Endothelial cell of hepatic sinusoid (primary cell): Measurements from ENCODE around the gene RRP15.

Experiments
- in situ Hi-C: cut with HindIII; loops from 2 replicates; pipeline ENCODE4 v1.10.0; 2017; ENCODE audit warnings: low sequenced_read_pairs

Gene RRP15

GRCh38 chr1:218355278-218355677, 70.2 kb downstream of the RRP15 start:
- in situ Hi-C loops: no loop called here

DNA sequence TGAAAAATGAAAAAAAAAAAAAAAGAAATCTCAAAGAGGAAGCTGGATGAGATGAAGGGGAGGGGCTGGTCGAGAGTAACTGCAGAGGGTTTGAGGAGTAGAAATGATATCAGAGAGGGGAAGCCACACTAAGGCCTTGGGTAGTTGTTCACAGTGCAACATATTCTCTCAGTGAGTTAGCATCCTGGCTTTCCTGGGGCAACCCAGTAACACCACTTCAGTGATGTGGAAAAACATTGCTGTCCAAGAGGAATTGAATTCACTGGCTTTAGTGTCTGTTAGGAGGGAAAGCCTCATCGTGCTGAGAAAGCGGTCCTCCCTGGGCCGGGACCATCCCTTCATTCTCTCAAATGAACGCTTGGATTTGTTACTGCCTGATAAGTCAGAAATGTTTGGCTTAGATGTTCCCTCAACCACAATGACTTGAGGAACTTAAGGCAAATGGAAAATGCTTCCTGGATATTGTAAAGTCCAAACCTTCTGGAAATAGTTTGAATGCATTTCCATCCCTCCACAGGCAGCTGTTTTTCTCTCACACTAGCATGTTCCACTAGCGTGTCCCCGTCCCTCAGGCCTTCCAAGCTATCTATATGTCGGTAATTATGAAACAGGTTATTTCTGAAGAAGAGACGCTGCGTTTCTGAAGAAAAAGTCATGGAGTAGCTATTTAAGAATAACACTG, 72.3 kb downstream of the RRP15 start:
- in situ Hi-C loops: no loop called here

DNA sequence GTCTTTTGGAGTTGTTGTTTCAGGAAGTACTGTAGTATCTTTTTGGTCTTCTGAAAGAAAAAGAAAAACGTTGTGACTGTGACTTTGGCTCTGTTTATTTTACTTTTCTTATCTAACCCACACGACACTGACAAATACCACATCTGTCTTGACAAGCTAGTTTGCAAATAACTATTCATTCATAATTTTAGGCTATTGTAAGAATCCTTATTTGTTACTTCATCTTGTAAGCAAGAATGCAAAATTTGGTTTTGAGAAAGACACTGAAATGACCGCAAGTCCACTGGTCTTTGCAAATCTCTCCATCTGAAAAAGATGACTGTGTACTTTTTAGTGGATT, 72.8 kb downstream of the RRP15 start:
- in situ Hi-C loops: no loop called here

DNA sequence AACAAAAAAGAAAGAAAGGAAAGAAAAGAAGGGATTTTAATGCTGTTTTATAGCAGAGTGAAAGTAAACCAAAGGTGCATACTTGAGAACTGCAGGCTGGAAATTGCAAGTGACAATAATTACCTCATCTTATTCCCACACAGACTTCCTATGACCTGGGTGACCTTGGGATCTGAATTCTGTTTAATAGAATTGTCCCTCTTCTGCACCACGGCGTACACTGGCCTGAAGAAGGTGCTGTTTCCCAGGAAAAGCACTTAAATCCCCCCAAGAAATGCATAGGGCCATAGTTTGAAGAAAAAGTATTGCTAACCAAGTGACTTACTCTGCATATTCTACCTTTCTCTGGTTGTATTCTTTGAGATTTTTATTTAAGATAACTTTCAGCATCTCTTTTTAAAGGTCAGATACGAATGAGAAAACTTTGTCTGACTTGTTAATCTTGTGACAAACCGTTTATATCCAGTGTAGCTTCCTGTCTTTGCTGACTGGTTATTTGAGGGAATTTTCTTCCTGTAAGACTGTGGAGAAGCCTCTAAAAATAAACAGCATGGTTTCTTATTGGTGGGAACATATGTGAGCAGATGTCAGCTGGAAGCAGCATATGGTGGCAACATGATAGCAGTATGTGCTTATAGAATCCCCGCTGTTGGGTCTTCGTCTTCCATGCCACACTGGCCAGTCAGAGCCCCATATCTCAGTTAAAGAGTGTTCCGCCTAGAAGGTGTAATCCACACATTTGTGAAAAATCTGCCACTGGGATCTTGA, 76.4 kb downstream of the RRP15 start:
- in situ Hi-C loops: loop anchor here (5.0 kb wide), 1 partner anchor 121 kb away; no protein-coding TSS in a partner anchor

DNA sequence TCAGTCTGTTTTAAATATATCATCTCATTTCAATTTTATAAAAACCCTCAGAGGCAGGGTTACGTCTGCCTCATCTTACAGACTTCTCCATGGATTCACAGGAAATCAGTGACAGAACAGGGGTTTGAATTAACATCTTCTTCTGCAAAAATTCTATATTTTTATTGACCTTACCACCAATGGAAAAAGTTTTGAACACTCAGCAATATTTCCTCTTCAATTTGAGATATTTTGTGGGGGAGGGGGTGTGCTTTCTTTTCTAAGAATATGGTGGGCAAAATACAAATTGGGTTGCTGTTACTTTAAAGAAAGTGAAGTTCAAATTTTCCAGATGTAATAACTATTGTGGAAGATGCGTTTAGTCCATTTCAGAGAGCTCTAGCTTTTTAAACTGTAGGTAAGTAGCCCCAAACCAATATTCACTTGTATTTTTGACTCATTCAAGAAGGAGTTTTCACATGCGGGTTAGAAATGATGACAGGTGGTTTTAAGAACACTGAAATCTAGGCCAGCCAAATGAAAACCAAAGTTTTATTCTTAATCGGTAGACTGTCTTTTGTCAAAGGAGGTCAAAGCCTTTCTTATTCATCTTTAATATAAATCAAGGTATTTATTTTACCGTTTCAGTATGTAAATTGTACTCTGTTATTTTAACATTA, 77.5 kb downstream of the RRP15 start:
- in situ Hi-C loops: loop anchor here (5.0 kb wide), 1 partner anchor 120 kb away; no protein-coding TSS in a partner anchor

GRCh38 chr1:218363141-218363540, 78.0 kb downstream of the RRP15 start:
- in situ Hi-C loops: loop anchor here (5.0 kb wide), 1 partner anchor 119 kb away; no protein-coding TSS in a partner anchor

- in situ Hi-C loops: loop anchor here (5.0 kb wide), 1 partner anchor 118 kb away; no protein-coding TSS in a partner anchor
Observed at GRCh38 chr1:218364028-218364710, 79.1 kb downstream of the RRP15 start.

DNA sequence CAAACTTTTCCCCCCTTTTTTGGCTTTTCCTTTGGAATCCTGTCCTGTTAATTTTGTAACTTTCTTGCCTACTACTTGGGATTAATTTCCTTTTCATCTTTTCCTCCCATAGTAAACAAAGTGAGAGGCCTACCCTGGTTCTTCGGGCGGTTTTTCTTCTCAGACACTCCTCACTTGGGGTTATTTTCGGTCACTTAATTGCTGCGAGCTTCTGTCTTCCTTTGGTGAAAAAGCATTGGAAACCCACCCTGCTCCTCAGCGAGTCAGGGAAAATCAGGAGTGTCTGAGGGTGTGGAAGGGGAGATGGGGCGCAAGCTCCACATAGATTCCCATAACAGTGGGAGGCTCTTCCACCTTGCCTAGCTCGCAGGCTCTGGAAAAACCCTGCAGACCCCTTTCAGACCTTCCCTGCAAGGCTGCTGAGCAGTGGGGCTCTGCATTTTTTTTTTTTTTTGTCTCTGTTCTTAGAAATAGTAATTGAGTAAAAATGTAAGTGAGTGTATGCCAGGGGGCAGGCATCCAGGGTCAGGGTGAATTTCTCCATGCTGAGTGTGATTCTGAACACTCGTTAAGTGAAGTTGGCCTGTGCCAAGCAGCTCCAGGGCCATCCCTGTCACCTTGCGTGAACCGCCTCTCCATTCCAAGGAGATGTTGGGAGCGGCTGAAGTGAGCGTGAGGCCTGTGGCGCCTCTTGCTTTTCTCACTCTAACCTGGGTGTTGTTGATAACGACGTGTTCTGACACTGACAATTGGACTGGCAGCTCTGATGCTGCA, 80.3 kb downstream of the RRP15 start:
- in situ Hi-C loops: no loop called here

DNA sequence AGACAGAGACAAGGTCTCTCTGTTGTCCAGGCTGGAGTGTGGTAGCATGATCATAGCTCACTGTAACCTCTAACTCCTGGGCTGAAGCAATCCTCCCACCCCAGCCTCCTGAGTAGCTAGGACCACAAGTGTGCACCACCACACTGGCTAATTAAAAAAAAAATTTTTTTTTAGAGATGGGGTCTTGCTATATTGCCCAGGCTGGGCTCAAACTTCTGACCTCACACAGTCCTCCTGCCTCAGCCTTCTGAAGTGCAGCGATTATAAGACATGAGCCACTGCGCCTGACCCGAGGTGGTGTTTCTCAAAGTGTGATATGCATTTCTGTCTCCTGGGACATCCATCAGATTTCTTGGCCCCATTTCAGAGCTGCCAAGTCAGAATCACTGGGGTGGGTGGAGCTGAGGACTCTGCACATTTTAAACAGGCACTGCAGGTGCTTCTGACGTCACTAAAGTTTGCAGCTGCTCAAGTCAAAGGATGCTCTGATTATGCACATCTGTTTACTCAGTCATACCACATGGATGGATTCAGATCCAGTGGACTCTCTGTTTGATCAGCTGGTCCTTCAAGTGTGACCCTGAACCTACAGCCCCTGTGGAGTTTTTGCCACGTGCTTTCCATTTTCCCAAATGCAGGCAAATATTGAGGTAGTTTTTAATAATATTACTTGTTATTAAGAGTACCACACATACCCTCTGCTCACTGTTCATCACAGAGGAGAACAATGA, 81.4 kb downstream of the RRP15 start:
- in situ Hi-C loops: no loop called here

- in situ Hi-C loops: no loop called here
Observed at GRCh38 chr1:218367118-218367517, 82.0 kb downstream of the RRP15 start.

- in situ Hi-C loops: no loop called here
Observed at GRCh38 chr1:218368686-218369085, 83.6 kb downstream of the RRP15 start.

DNA sequence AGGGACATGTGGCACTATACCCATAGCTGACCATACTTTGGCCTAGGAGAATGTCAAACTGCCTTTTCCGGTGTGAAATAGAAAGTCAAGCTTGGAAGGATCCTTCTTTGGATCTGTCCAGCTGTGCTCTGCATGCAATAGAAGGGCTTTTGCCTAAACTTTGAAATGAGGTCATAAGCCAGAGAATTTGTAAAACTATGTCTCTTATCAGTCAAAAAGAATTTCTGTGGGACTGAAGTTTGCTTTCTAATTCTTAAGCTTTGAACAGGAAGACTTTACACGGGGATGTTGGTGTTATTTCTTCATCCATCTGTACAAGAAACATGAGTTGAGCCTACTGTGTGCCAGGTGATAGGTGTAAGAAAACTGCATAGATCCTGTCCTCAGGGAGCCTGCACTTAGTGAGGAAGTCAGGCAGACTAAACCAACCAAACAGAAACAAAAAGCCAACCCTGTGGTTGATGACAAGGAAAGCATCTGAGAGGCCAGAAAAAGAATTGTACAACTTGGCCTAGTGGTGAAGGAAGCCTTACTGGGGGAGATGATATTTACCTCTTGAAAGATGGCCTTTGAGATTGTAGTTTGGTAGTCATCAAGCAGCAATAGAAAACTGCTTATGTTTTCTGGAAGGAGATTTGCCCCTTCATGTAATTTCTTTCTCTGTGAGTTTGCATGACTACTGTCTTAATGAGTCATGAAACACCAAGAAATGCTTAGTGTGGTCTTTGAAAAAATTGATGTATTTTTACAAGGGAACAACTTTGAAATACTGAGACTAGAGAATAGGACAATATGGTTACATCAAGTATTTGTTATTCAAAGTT, 84.8 kb downstream of the RRP15 start:
- in situ Hi-C loops: no loop called here

- in situ Hi-C loops: no loop called here
Observed at GRCh38 chr1:218371927-218372672, 87.0 kb downstream of the RRP15 start.

DNA sequence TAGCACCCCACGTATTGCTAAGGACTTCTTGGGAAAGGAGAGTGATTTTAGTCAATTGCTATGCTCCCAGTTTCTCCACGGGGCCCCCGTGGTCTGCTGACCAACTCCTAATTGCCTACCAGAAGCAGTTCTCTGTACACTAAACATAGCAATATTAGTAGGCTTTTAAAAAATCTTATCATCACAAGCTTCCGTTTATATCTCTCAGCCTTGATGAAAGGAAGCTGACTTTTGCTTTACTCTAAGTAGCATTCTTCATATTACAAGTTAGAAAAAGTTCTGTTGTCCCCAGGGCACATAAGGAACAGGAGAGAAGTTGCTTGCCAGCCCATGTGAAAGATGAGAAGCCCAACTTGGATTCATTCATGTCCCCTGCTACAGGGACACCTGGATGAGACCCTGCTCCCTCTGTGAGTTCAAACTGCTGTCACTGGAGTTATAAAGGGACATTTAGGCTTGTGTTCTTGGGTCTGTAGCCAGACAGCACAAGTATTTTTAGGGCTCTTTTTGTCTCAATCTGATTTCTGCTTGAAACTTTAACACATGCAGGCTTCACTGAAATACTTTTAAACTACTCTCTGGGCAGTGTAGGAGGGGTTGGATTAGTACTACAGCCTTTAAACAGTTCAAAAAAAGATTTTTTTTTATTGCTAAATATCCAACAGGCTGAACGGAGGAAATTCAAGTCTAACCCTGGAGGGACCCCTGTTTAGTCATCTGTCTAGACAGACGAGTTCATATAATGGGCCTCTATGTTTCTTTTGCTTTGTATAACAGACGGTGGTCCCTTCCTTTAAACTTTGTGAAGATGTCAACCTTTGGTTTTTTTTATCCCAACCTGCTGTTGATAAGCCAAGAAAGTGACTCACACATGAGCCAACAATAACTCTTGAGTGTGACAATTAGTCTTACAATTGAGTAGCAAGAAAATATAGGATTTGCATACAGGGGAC, 89.6 kb downstream of the RRP15 start:
- in situ Hi-C loops: no loop called here

DNA sequence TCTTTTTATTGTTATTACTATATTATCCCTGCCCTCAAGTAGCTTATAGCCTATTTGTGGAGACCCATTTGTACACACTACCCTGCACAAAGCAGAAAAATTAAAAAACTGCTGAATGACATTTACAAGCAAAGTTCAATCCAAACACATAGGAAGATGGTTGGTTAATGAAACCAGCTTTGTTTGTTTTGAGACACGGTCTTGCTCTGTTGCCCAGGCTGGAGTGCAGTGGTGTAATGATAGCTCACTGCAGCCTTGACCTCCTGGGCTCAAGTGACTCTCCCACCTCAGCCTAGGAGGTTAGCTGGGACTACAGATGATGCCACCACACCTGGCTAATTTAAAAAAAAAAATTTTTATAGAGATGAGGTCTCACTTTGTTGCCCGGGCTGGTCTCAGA, 91.6 kb downstream of the RRP15 start:
- in situ Hi-C loops: no loop called here

DNA sequence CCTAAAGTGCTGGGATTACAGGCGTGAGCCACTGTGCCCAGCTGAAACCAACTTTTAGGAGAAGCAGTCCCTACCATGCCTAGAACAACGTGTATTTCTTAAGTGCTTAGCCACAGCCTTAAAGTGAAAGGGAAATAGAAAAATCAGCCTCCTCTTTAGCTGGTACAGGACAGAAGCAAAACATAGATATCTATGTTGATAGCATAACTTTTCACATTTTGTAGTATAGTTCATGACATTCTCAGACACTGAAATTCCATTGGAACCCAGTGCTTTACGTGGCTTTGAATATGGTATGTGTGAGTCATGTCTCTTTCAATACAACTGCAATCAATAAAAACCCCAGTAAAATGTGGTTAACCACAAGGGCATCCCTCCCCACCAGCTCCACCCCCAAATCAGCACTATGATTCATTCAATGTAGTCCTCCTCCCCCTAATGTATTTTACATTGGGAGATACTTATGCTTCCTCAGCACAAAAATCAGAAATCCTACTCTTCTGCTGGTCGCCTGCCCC, 92.1 kb downstream of the RRP15 start:
- in situ Hi-C loops: no loop called here
